ENCODE data around the gene ATG101. TPM values are rescaled to one million over a fixed set of nuclear protein-coding genes. Genes with fewer than 3 reads are reported as not detected.

The ATG101 gene
- total and polyA plus RNA-seq, 2 of the 8 experiments (the other 6 are each of a cell fraction or from before 2014, with no cell fraction given), result 49.8 to 55.9 TPM

- 32% methylated on average over 9 of the region's 9 CpGs; no CpG with 5 or more reads in 1 of the 2 experiments for WGBS, 2 experiments (ENCODE audit: extremely low coverage in 1 of 2, insufficient coverage in 1 of 2, insufficient read length in 1 of 2, insufficient replicate concordance in 2 of 2, low coverage in 1 of 2, low lambda C conversion rate in 2 of 2, missing lambda C conversion rate in 1 of 2)
- Histone ChIP-seq H3K27me3 (replicated peaks in 1 of 4; ENCODE audit: control insufficient read depth in 3 of 4, extremely low read depth in 1 of 4, insufficient read depth in 3 of 4, low read length in 3 of 4) (peaks cover 2 to 39% (median 21%) of the 10 kb centered on the region in 4 experiments), H3K4me3 (ENCODE audit: extremely low read depth in 1 of 4, insufficient read depth in 2 of 4, low read depth in 3 of 4, low read length in 4 of 4) (peak overlapping the region in 1 of 4 experiments; percentile 39; a peak in 2 of 8 replicates), H3K4ac (replicated peaks; ENCODE audit: insufficient read length, low read depth, low read length) (no peak overlapping the region), H3K56ac (replicated peaks; ENCODE audit: insufficient read length, low read depth, low read length) (no peak overlapping the region), H3K9me3 (ENCODE audit: insufficient read depth in 2 of 2, low read depth in 1 of 2, low read length in 1 of 2) (no peaks in the 10 kb centered on the region), H3K23me2 (ENCODE audit: low read depth, low read length) (peaks cover 7% of the 10 kb centered on the region), H3K36me3 (ENCODE audit: control insufficient read depth in 2 of 4, insufficient read depth in 4 of 4, low read length in 3 of 4) (no peaks in the 10 kb centered on the region), H2AFZ (ENCODE audit: low read length) (0 out of 2 replicates have a peak overlapping the region, but pooled peaks have one; percentile 27), H3K27ac (ENCODE audit: low read depth, low read length) (no peak overlapping the region), H2BK120ac (replicated peaks; ENCODE audit: low read depth, low read length) (no peak overlapping the region), H3K79me2 (ENCODE audit: control insufficient read depth in 1 of 2, insufficient read depth in 2 of 2, low read length in 2 of 2) (no peaks in the 10 kb centered on the region), H4K20me1 (replicated peaks in 1 of 2; ENCODE audit: control insufficient read depth in 1 of 2, insufficient read depth in 2 of 2, low read length in 2 of 2) (no peaks in the 10 kb centered on the region), H3K79me1 (ENCODE audit: low read depth, low read length) (no peaks in the 10 kb centered on the region), H3K4me2 (ENCODE audit: insufficient read depth in 1 of 2, low read depth in 2 of 2, low read length in 2 of 2) (peak overlapping the region; percentile 44 to 49; a peak in 3 of 4 replicates), H4K8ac (ENCODE audit: extremely low read depth, insufficient read depth, low read length) (no peak overlapping the region; the same call in 1 of the 2 replicates), H2BK20ac (ENCODE audit: low read length) (no peak overlapping the region), H2BK12ac (ENCODE audit: low read depth, low read length) (0 out of 2 replicates have a peak overlapping the region, but pooled peaks have one; percentile 27), H4K91ac (replicated peaks; ENCODE audit: insufficient read length, low read length) (no peak overlapping the region), H3K18ac (ENCODE audit: extremely low read depth, low read length) (no peak overlapping the region; the same call in 1 of the 2 replicates), H3K4me1 (replicated peaks in 1 of 4; ENCODE audit: control insufficient read depth in 3 of 4, insufficient read depth in 4 of 4, low read length in 3 of 4) (peaks cover 0 to 17% (median 5%) of the 10 kb centered on the region in 4 experiments; a peak in 6 of 7 replicates), H3K14ac (ENCODE audit: insufficient read length) (no peak overlapping the region), H3K9ac (replicated peaks in 1 of 4; ENCODE audit: extremely low read depth in 1 of 4, low read depth in 3 of 4, low read length in 3 of 4) (no peak overlapping the region), H2BK15ac (ENCODE audit: low read length) (0 out of 2 replicates have a peak overlapping the region, but pooled peaks have one; percentile 72), H4K5ac (ENCODE audit: insufficient read length, low read depth, low read length) (no peak overlapping the region), H3K23ac (ENCODE audit: insufficient read length) (no peak overlapping the region), H2BK5ac (ENCODE audit: low read depth, low read length) (no peak overlapping the region), H2AK5ac (ENCODE audit: low read depth, low read length) (0 out of 2 replicates have a peak overlapping the region, but pooled peaks have one; percentile 24)
- ChIA-PET POLR2A (ENCODE audit: partially characterized antibody) (interaction anchor here (1.1 to 13.1 kb wide), 7 partner anchors 8 to 60 kb away, joined by 3 to 82 read pairs (median 9); partner anchors contain the start of genes SMIM41 and TAMALIN), CTCF (ENCODE audit: partially characterized antibody) (interaction anchor here (0.5 to 22.7 kb wide), 25 partner anchors 10 to 816 kb away, joined by 3 to 1249 read pairs (median 5); partner anchors contain the start of genes ATG101, NR4A1, SMIM41 and TAMALIN)
- FAIRE-seq (peak; percentile 28), DNase-seq (ENCODE audit: low read depth in 1 of 2, low spot score in 2 of 2) (peak; percentile 57 to 86)
- TF ChIP-seq GTF2F1 (IDR thresholded peaks at IDR 0.05; ENCODE audit: borderline replicate concordance, low read depth, low read length) (no peak), RBBP5 (IDR thresholded peaks at IDR 0.05; ENCODE audit: borderline replicate concordance, low read depth, low read length) (no peak), RAD21 (IDR thresholded peaks at IDR 0.05 in 1 of 2, conservative IDR thresholded peaks at IDR 0.05 in 1 of 2; ENCODE audit: low read depth in 2 of 2, low read length in 2 of 2) (peak; percentile 89 to 90), ZNF274 (IDR thresholded peaks at IDR 0.05; ENCODE audit: borderline replicate concordance, extremely low read depth, low read length) (no peak), SIN3A (conservative IDR thresholded peaks at IDR 0.05 in 1 of 2, IDR thresholded peaks at IDR 0.05 in 1 of 2; ENCODE audit: low read depth in 1 of 2, low read length in 2 of 2) (no peak), TAF1 (IDR thresholded peaks at IDR 0.05; ENCODE audit: low read depth, low read length) (no peak), BCL11A (IDR thresholded peaks at IDR 0.05; ENCODE audit: low read depth in 2 of 2, low read length in 2 of 2) (no peak), CTBP2 (IDR thresholded peaks at IDR 0.05; ENCODE audit: borderline replicate concordance, insufficient read depth, insufficient read length, low read length) (no peak)
- TF ChIP-seq, protein P1, sequence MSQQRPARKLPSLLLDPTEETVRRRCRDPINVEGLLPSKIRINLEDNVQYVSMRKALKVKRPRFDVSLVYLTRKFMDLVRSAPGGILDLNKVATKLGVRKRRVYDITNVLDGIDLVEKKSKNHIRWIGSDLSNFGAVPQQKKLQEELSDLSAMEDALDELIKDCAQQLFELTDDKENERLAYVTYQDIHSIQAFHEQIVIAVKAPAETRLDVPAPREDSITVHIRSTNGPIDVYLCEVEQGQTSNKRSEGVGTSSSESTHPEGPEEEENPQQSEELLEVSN (IDR thresholded peaks at IDR 0.05), result no peak
Observed at GRCh38 chr12:52020539-52021336, 49.0 kb upstream of the ATG101 start.

Data from H1 (cell line).